Left colon (tissue), 2 donors: ENCODE data around the gene SMPX. TPM values are rescaled to one million over a fixed set of nuclear protein-coding genes. Genes with fewer than 3 reads are reported as not detected.
"Not testable (repeated sequence)": the region's sequence is repeated elsewhere in the genome, so short reads cannot be mapped to it uniquely, and the experiment has no call there.

Source experiments
- ATAC-seq: fragments of 200-7000 bp; cut with Tn5 transposase; one replicate; pipeline ENCODE4 v1.9.1; 2020; ENCODE audit warnings: mild to moderate bottlenecking, moderate library complexity
- DNase-seq, 2 donors: peaks; one replicate each; pipeline ENCODE4 v3.0.0-alpha.2; 2020
- intact Hi-C, 2 donors: fragments of 100-400 bp; cut with DNase I in 1 of 2; cut with micrococcal nuclease in 1 of 2; formaldehyde crosslinking; loops; one replicate each; pipeline versions ENCODE4 v1.11.2 to v1.14.0; 2022; cut with DNase I, micrococcal nuclease
- long read RNA-seq: library from polyadenylated mRNA; unstranded; transcript quantifications from one replicate; pipeline ENCODE4 v2.0.0, GENCODE V29; 2021
- total RNA-seq, 2 donors: library from RNA; stranded (reverse); fragmentation: NEBNext Ultra II Directional; extraction: Animal tissue kit (Norgen Biotek cat#: 25700); gene quantifications; one replicate each; pipeline ENCODE4 v1.2.1, GENCODE V29; 2021
- donor health status: DM: no; HTN: no; CAD: no.
- donor health status: DM: yes; HTN: yes; CAD: no.

SMPX gene
- total RNA-seq, result 1 to 10 TPM in 1 of 2 donors, not detected in 1; 2.1 TPM
- long read RNA-seq, result 0 reads

GRCh38 chrX:21757960-21758359 is at the start of gene SMPX:
Gene SMPX (minus strand): TSS chrX:21758116. CDS start chrX:21754290, 3,826 bp downstream.
- intact Hi-C loops, result no loop called here
- DNase-seq (no peak), ATAC-seq (no peak)

GRCh38 chrX:21806691-21807090 is 48.8 kb upstream of the SMPX start:
- intact Hi-C loops, result no loop called here
- ATAC-seq (peak; percentile 45), DNase-seq (no peak)

- DNase-seq (no peak), ATAC-seq (no peak)
- intact Hi-C loops, result no loop called here
Measured at GRCh38 chrX:21802839-21803238, 44.9 kb upstream of the SMPX start.

GRCh38 chrX:21802054-21802670 is 44.2 kb upstream of the SMPX start:
- intact Hi-C loops, result no loop called here
- ATAC-seq, result no peak
- DNase-seq, result no peak

GRCh38 chrX:21800344-21800770 is 42.4 kb upstream of the SMPX start:
- ATAC-seq, result peak; percentile 94
- no peak for DNase-seq
- intact Hi-C loops, result no loop called here

- intact Hi-C loops, result no loop called here
- DNase-seq, result no peak
- ATAC-seq, result no peak
Measured at GRCh38 chrX:21799767-21800166, 41.9 kb upstream of the SMPX start.

- no peak for DNase-seq
- ATAC-seq, result no peak
- intact Hi-C loops, result no loop called here
Measured at GRCh38 chrX:21798677-21799219, 40.8 kb upstream of the SMPX start.

GRCh38 chrX:21781976-21782375 is 24.1 kb upstream of the SMPX start:
- ATAC-seq (no peak), DNase-seq (no peak)
- intact Hi-C loops, result no loop called here

- intact Hi-C loops, result no loop called here
- ATAC-seq (no peak), DNase-seq (no peak)
Measured at GRCh38 chrX:21781525-21781924, 23.6 kb upstream of the SMPX start.

GRCh38 chrX:21779095-21779494 is 21.2 kb upstream of the SMPX start:
- no peak for DNase-seq
- intact Hi-C loops, result no loop called here
- ATAC-seq, result no peak

- DNase-seq, result no peak
- intact Hi-C loops, result no loop called here
- no peak for ATAC-seq
Measured at GRCh38 chrX:21778236-21778635, 20.3 kb upstream of the SMPX start.

GRCh38 chrX:21775128-21775527 is 17.2 kb upstream of the SMPX start:
- DNase-seq, ATAC-seq, intact Hi-C loops: not testable (repeated sequence)

GRCh38 chrX:21773036-21773435 is 15.1 kb upstream of the SMPX start:
- ATAC-seq, DNase-seq, intact Hi-C loops: not testable (repeated sequence)

GRCh38 chrX:21770631-21771321 is 12.9 kb upstream of the SMPX start:
- no peak for ATAC-seq
- DNase-seq, result no peak
- intact Hi-C loops, result no loop called here

GRCh38 chrX:21766101-21766500 is 8.2 kb upstream of the SMPX start:
- ATAC-seq (no peak), DNase-seq (no peak)
- intact Hi-C loops, result no loop called here

- ATAC-seq (no peak), DNase-seq (no peak)
- intact Hi-C loops, result no loop called here
Measured at GRCh38 chrX:21764008-21764407, 6.1 kb upstream of the SMPX start.

- intact Hi-C loops, result no loop called here
- no peak for DNase-seq
- no peak for ATAC-seq
Measured at GRCh38 chrX:21758488-21758887, 572 bp upstream of the SMPX start.

GRCh38 chrX:21756785-21757529 is 959 bp downstream of the SMPX start:
- intact Hi-C loops, result no loop called here
- ATAC-seq, result no peak
- DNase-seq, result no peak

- DNase-seq (no peak), ATAC-seq (no peak)
- intact Hi-C loops, result loop anchor here in 1 of 2 donors (10.0 kb wide), 1 partner anchor 1225 kb away; no protein-coding TSS in a partner anchor
Measured at GRCh38 chrX:21749924-21750323, 8.0 kb downstream of the SMPX start.

GRCh38 chrX:21748235-21748634 is 9.7 kb downstream of the SMPX start:
- no peak for DNase-seq
- no peak for ATAC-seq
- intact Hi-C loops, result loop anchor here in 1 of 2 donors (10.0 kb wide), 1 partner anchor 1223 kb away; no protein-coding TSS in a partner anchor
